ENCODE measurements around the gene LDLR.

The LDLR gene

DNA sequence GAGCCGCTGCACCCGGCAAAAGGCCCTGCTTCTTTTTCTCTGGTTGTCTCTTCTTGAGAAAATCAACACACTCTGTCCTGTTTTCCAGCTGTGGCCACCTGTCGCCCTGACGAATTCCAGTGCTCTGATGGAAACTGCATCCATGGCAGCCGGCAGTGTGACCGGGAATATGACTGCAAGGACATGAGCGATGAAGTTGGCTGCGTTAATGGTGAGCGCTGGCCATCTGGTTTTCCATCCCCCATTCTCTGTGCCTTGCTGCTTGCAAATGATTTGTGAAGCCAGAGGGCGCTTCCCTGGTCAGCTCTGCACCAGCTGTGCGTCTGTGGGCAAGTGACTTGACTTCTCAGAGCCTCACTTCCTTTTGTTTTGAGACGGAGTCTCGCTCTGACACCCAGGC lies 17.2 kb downstream of the LDLR start:
- no peaks in the 10 kb centered on the region for H3K9me2 ChIP-seq (replicated peaks; ENCODE audit: insufficient read depth, low read length)
- H3K4me3 ChIP-seq (ENCODE audit: insufficient read depth, low read length, poor library complexity, severe bottlenecking): no peak overlapping the region
- H3K9me3 ChIP-seq (ENCODE audit: insufficient read depth, low read length): no peaks in the 10 kb centered on the region
- TF ChIP-seq, protein P1, sequence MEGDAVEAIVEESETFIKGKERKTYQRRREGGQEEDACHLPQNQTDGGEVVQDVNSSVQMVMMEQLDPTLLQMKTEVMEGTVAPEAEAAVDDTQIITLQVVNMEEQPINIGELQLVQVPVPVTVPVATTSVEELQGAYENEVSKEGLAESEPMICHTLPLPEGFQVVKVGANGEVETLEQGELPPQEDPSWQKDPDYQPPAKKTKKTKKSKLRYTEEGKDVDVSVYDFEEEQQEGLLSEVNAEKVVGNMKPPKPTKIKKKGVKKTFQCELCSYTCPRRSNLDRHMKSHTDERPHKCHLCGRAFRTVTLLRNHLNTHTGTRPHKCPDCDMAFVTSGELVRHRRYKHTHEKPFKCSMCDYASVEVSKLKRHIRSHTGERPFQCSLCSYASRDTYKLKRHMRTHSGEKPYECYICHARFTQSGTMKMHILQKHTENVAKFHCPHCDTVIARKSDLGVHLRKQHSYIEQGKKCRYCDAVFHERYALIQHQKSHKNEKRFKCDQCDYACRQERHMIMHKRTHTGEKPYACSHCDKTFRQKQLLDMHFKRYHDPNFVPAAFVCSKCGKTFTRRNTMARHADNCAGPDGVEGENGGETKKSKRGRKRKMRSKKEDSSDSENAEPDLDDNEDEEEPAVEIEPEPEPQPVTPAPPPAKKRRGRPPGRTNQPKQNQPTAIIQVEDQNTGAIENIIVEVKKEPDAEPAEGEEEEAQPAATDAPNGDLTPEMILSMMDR (IDR thresholded peaks at IDR 0.05; ENCODE audit: insufficient read depth, low read length, poor library complexity, severe bottlenecking): no peak
- no peak for TF ChIP-seq EZH2phosphoT487 (conservative IDR thresholded peaks at IDR 0.05; ENCODE audit: low read length)
- no peak overlapping the region for H2AFZ ChIP-seq (ENCODE audit: low read depth, low read length, severe bottlenecking)
- no peaks in the 10 kb centered on the region for H4K20me1 ChIP-seq (ENCODE audit: low read depth, low read length)
- H3K36me3 ChIP-seq (ENCODE audit: low read length): peaks cover 4% of the 10 kb centered on the region; the same call in 1 of the 2 replicates
- H3K27me3 ChIP-seq (ENCODE audit: low read length): no peaks in the 10 kb centered on the region
- no peak overlapping the region for H3K9ac ChIP-seq (ENCODE audit: low read length)
- H3F3A ChIP-seq (ENCODE audit: insufficient read depth): no peaks in the 10 kb centered on the region
- no peak overlapping the region for H3K4me2 ChIP-seq (ENCODE audit: low read depth, low read length, poor library complexity, severe bottlenecking)
- H3K27ac ChIP-seq (ENCODE audit: low read depth, low read length): no peak overlapping the region
- no peaks in the 10 kb centered on the region for H3K79me2 ChIP-seq (ENCODE audit: insufficient read depth, low read length)

DNA sequence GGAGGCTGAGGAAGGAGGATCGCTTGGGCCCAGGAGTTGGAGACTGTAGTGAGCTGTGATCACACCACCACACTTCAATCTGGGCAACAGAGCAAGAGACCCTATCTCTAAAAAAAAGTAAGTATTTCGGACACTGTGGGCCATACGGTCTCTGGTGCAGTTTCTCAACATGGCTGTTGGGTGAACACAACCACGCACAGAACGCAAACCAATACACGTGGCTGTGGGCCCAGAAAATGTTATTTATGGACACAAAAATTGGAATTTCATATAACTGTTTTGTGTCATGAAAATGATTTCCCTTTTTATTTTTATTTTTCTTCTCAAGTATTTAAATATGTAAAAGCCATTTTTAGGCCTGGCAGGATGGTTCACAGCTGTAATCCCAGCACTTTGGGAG lies 19.5 kb downstream of the LDLR start:
- H3K9ac ChIP-seq (ENCODE audit: low read length): no peak overlapping the region
- H3K4me3 ChIP-seq (ENCODE audit: insufficient read depth, low read length, poor library complexity, severe bottlenecking): no peak overlapping the region
- H3K27me3 ChIP-seq (ENCODE audit: low read length): no peaks in the 10 kb centered on the region
- H3K9me2 ChIP-seq (replicated peaks; ENCODE audit: insufficient read depth, low read length): no peaks in the 10 kb centered on the region
- no peaks in the 10 kb centered on the region for H3K9me3 ChIP-seq (ENCODE audit: insufficient read depth, low read length)
- no peak overlapping the region for H3K4me2 ChIP-seq (ENCODE audit: low read depth, low read length, poor library complexity, severe bottlenecking)
- H2AFZ ChIP-seq (ENCODE audit: low read depth, low read length, severe bottlenecking): no peak overlapping the region
- no peaks in the 10 kb centered on the region for H3F3A ChIP-seq (ENCODE audit: insufficient read depth)
- H3K27ac ChIP-seq (ENCODE audit: low read depth, low read length): no peak overlapping the region
- no peaks in the 10 kb centered on the region for H4K20me1 ChIP-seq (ENCODE audit: low read depth, low read length)
- H3K79me2 ChIP-seq (ENCODE audit: insufficient read depth, low read length): no peaks in the 10 kb centered on the region
- no peak for TF ChIP-seq EZH2phosphoT487 (conservative IDR thresholded peaks at IDR 0.05; ENCODE audit: low read length)
- TF ChIP-seq, protein P1 (IDR thresholded peaks at IDR 0.05; ENCODE audit: insufficient read depth, low read length, poor library complexity, severe bottlenecking): no peak
- peaks cover 4% of the 10 kb centered on the region; the same call in 1 of the 2 replicates for H3K36me3 ChIP-seq (ENCODE audit: low read length)

DNA sequence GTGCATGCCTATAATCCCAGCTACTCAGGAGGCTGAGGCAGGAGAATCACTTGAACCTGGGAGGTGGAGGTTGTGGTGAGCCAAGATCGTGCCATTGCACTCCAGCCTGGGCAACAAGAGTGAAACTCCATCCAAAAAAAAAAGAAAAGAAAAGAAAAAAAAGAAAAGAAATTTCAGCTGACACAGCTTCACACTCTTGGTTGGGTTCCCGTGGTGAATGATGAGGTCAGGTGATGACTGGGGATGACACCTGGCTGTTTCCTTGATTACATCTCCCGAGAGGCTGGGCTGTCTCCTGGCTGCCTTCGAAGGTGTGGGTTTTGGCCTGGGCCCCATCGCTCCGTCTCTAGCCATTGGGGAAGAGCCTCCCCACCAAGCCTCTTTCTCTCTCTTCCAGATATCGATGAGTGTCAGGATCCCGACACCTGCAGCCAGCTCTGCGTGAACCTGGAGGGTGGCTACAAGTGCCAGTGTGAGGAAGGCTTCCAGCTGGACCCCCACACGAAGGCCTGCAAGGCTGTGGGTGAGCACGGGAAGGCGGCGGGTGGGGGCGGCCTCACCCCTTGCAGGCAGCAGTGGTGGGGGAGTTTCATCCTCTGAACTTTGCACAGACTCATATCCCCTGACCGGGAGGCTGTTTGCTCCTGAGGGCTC lies 22.0 kb downstream of the LDLR start:
- TF ChIP-seq, protein P1 (IDR thresholded peaks at IDR 0.05; ENCODE audit: insufficient read depth, low read length, poor library complexity, severe bottlenecking): no peak
- TF ChIP-seq EZH2phosphoT487 (conservative IDR thresholded peaks at IDR 0.05; ENCODE audit: low read length): no peak
- 0 out of 2 replicates have a peak, but pooled peaks cover 4% of the 10 kb centered on the region for H3K36me3 ChIP-seq (ENCODE audit: low read length)
- no peak overlapping the region for H3K27ac ChIP-seq (ENCODE audit: low read depth, low read length)
- H3K79me2 ChIP-seq (ENCODE audit: insufficient read depth, low read length): no peaks in the 10 kb centered on the region
- no peak overlapping the region for H3K9ac ChIP-seq (ENCODE audit: low read length)
- no peak overlapping the region for H3K4me2 ChIP-seq (ENCODE audit: low read depth, low read length, poor library complexity, severe bottlenecking)
- H2AFZ ChIP-seq (ENCODE audit: low read depth, low read length, severe bottlenecking): no peak overlapping the region
- no peaks in the 10 kb centered on the region for H3K27me3 ChIP-seq (ENCODE audit: low read length)
- H4K20me1 ChIP-seq (ENCODE audit: low read depth, low read length): no peaks in the 10 kb centered on the region
- H3K9me3 ChIP-seq (ENCODE audit: insufficient read depth, low read length): no peaks in the 10 kb centered on the region
- no peaks in the 10 kb centered on the region for H3F3A ChIP-seq (ENCODE audit: insufficient read depth)
- no peaks in the 10 kb centered on the region for H3K9me2 ChIP-seq (replicated peaks; ENCODE audit: insufficient read depth, low read length)
- H3K4me3 ChIP-seq (ENCODE audit: insufficient read depth, low read length, poor library complexity, severe bottlenecking): no peak overlapping the region

All from SU-DHL-6 (cell line).